ENCODE data around the gene MYH9. TPM values are rescaled to one million over a fixed set of nuclear protein-coding genes. Genes with fewer than 3 reads are reported as not detected.

The MYH9 gene
- total and polyA plus RNA-seq, 4 donors = 32.3 to 150 (median 98.7) TPM

DNA sequence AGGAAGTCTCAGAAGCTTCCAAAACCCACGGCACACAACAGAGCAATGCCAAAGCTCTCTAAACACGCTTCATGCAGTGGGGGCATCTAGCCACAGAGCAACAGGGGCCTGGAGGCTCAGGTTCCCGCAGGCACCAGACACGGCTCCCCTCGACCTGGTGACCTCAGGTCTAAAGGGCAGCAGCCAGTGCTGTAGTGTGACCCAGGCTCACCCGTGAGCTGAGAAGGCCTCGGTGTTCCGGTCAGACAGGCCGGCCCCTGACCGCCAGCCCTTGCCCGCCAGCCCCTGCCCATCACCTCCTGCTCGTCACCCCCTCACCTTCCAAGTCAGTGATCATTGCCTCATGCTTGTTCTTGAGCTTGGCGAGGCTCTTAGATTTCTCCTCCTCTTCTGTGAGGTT is 89.2 kb downstream of the MYH9 start:
- TF ChIP-seq HNF4G (IDR thresholded peaks at IDR 0.05) = peak; percentile 82
- TF ChIP-seq RXRA (IDR thresholded peaks at IDR 0.05) = peak; percentile 80 to 94
- TF ChIP-seq RAD21 (IDR thresholded peaks at IDR 0.05) = no peak
- peak; percentile 81 for TF ChIP-seq NR2F2 (IDR thresholded peaks at IDR 0.05)
- TF ChIP-seq, protein P1, sequence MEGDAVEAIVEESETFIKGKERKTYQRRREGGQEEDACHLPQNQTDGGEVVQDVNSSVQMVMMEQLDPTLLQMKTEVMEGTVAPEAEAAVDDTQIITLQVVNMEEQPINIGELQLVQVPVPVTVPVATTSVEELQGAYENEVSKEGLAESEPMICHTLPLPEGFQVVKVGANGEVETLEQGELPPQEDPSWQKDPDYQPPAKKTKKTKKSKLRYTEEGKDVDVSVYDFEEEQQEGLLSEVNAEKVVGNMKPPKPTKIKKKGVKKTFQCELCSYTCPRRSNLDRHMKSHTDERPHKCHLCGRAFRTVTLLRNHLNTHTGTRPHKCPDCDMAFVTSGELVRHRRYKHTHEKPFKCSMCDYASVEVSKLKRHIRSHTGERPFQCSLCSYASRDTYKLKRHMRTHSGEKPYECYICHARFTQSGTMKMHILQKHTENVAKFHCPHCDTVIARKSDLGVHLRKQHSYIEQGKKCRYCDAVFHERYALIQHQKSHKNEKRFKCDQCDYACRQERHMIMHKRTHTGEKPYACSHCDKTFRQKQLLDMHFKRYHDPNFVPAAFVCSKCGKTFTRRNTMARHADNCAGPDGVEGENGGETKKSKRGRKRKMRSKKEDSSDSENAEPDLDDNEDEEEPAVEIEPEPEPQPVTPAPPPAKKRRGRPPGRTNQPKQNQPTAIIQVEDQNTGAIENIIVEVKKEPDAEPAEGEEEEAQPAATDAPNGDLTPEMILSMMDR (IDR thresholded peaks at IDR 0.05; ENCODE audit: low read depth, low read length, missing input control) = no peak
- peak; percentile 93 to 97 for TF ChIP-seq HNF4A (conservative IDR thresholded peaks at IDR 0.05)
- no peak for TF ChIP-seq JUND (IDR thresholded peaks at IDR 0.05)
- no peak for TF ChIP-seq YY1 (IDR thresholded peaks at IDR 0.05)
- TF ChIP-seq FOXA1 (IDR thresholded peaks at IDR 0.05) = no peak
- TF ChIP-seq SP1 (IDR thresholded peaks at IDR 0.05) = peak; percentile 88
- TF ChIP-seq, protein P2, sequence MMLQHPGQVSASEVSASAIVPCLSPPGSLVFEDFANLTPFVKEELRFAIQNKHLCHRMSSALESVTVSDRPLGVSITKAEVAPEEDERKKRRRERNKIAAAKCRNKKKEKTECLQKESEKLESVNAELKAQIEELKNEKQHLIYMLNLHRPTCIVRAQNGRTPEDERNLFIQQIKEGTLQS (IDR thresholded peaks at IDR 0.05) = no peak
- WGBS = 41% methylated on average over 13 of the region's 13 CpGs
- Histone ChIP-seq H3K9ac (ENCODE audit: low read depth in 1 of 2, low read length in 2 of 2) (no peak overlapping the region), H3K36me3 (ENCODE audit: control insufficient read depth in 4 of 4, insufficient read depth in 3 of 4, low read depth in 1 of 4, low read length in 3 of 4) (peaks cover 37 to 91% (median 78%) of the 10 kb centered on the region in 4 donors), H3K27ac (ENCODE audit: low read depth in 1 of 2, low read length in 2 of 2) (peak overlapping the region in 1 of 2 donors; percentile 37), H3K9me3 (ENCODE audit: control insufficient read depth in 4 of 4, low read length in 3 of 4) (no peaks in the 10 kb centered on the region), H3K27me3 (ENCODE audit: control insufficient read depth in 4 of 4, insufficient read depth in 4 of 4, low read length in 3 of 4) (no peaks in the 10 kb centered on the region), H3K4me3 (ENCODE audit: low read depth in 1 of 3, low read length in 3 of 3) (no peak overlapping the region), H3K4me1 (ENCODE audit: control insufficient read depth in 4 of 4, insufficient read depth in 4 of 4, low read length in 3 of 4) (peaks cover 0 to 27% (median 17%) of the 10 kb centered on the region in 4 donors)
- peak; percentile 55 for DNase-seq (ENCODE audit: low spot score)

DNA sequence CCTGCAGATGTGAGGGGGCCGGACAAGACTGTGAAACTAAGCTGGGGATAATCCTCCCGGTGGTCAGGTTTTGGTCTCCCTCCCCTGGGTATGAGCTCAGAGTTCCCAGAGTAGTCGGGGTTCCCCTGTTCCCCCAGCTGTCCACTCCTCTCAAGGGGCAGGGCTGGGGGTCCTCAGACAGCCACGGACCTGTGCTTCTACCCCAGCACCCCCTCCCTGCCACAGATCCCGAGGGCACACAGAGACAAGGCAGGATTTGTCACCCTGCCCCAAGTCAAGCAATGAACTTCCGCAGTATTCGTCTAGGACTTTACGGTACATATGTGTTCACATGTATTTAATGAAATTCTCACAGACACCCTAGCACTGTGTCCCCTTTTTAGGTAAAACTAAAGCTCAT is 89.6 kb downstream of the MYH9 start:
- H3K36me3 ChIP-seq (ENCODE audit: control insufficient read depth in 4 of 4, insufficient read depth in 3 of 4, low read depth in 1 of 4, low read length in 3 of 4) = peaks cover 42 to 94% (median 81%) of the 10 kb centered on the region in 4 donors
- no peak overlapping the region for H3K27ac ChIP-seq (ENCODE audit: low read depth in 1 of 2, low read length in 2 of 2)
- DNase-seq (ENCODE audit: low spot score) = no peak
- H3K9me3 ChIP-seq (ENCODE audit: control insufficient read depth in 4 of 4, low read length in 3 of 4) = no peaks in the 10 kb centered on the region
- no peak for TF ChIP-seq TAF1 (conservative IDR thresholded peaks at IDR 0.05)
- TF ChIP-seq HNF4A (conservative IDR thresholded peaks at IDR 0.05) = no peak
- no peak for TF ChIP-seq FOXA1 (IDR thresholded peaks at IDR 0.05)
- TF ChIP-seq, protein P3, sequence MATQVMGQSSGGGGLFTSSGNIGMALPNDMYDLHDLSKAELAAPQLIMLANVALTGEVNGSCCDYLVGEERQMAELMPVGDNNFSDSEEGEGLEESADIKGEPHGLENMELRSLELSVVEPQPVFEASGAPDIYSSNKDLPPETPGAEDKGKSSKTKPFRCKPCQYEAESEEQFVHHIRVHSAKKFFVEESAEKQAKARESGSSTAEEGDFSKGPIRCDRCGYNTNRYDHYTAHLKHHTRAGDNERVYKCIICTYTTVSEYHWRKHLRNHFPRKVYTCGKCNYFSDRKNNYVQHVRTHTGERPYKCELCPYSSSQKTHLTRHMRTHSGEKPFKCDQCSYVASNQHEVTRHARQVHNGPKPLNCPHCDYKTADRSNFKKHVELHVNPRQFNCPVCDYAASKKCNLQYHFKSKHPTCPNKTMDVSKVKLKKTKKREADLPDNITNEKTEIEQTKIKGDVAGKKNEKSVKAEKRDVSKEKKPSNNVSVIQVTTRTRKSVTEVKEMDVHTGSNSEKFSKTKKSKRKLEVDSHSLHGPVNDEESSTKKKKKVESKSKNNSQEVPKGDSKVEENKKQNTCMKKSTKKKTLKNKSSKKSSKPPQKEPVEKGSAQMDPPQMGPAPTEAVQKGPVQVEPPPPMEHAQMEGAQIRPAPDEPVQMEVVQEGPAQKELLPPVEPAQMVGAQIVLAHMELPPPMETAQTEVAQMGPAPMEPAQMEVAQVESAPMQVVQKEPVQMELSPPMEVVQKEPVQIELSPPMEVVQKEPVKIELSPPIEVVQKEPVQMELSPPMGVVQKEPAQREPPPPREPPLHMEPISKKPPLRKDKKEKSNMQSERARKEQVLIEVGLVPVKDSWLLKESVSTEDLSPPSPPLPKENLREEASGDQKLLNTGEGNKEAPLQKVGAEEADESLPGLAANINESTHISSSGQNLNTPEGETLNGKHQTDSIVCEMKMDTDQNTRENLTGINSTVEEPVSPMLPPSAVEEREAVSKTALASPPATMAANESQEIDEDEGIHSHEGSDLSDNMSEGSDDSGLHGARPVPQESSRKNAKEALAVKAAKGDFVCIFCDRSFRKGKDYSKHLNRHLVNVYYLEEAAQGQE (IDR thresholded peaks at IDR 0.05) = no peak
- no peak for TF ChIP-seq NR2F2 (IDR thresholded peaks at IDR 0.05)
- TF ChIP-seq, protein P1 (IDR thresholded peaks at IDR 0.05; ENCODE audit: low read depth, low read length, missing input control) = no peak
- no peak for TF ChIP-seq JUND (IDR thresholded peaks at IDR 0.05)
- TF ChIP-seq YY1 (IDR thresholded peaks at IDR 0.05) = no peak
- TF ChIP-seq, protein P2 (IDR thresholded peaks at IDR 0.05) = no peak
- no peak for TF ChIP-seq EGR1 (IDR thresholded peaks at IDR 0.05; ENCODE audit: low read depth in 2 of 2)
- no peak for TF ChIP-seq HNF4G (IDR thresholded peaks at IDR 0.05)
- no peak for TF ChIP-seq RXRA (IDR thresholded peaks at IDR 0.05)
- no peak for TF ChIP-seq GABPA (IDR thresholded peaks at IDR 0.05 in 1 of 2, conservative IDR thresholded peaks at IDR 0.05 in 1 of 2)
- TF ChIP-seq SP1 (IDR thresholded peaks at IDR 0.05) = no peak
- no peak for TF ChIP-seq FOXA2 (IDR thresholded peaks at IDR 0.05)
- TF ChIP-seq, protein P4, sequence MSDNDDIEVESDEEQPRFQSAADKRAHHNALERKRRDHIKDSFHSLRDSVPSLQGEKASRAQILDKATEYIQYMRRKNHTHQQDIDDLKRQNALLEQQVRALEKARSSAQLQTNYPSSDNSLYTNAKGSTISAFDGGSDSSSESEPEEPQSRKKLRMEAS (IDR thresholded peaks at IDR 0.05) = no peak
- TF ChIP-seq, protein P5, sequence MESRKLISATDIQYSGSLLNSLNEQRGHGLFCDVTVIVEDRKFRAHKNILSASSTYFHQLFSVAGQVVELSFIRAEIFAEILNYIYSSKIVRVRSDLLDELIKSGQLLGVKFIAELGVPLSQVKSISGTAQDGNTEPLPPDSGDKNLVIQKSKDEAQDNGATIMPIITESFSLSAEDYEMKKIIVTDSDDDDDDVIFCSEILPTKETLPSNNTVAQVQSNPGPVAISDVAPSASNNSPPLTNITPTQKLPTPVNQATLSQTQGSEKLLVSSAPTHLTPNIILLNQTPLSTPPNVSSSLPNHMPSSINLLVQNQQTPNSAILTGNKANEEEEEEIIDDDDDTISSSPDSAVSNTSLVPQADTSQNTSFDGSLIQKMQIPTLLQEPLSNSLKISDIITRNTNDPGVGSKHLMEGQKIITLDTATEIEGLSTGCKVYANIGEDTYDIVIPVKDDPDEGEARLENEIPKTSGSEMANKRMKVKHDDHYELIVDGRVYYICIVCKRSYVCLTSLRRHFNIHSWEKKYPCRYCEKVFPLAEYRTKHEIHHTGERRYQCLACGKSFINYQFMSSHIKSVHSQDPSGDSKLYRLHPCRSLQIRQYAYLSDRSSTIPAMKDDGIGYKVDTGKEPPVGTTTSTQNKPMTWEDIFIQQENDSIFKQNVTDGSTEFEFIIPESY (IDR thresholded peaks at IDR 0.05) = no peak
- H3K27me3 ChIP-seq (ENCODE audit: control insufficient read depth in 4 of 4, insufficient read depth in 4 of 4, low read length in 3 of 4) = no peaks in the 10 kb centered on the region
- whole genome bisulfite sequencing = 87% methylated on average over 8 of the region's 8 CpGs
- H3K4me1 ChIP-seq (ENCODE audit: control insufficient read depth in 4 of 4, insufficient read depth in 4 of 4, low read length in 3 of 4) = peaks cover 0 to 27% (median 17%) of the 10 kb centered on the region in 4 donors
- H3K9ac ChIP-seq (ENCODE audit: low read depth in 1 of 2, low read length in 2 of 2) = no peak overlapping the region
- H3K4me3 ChIP-seq (ENCODE audit: low read depth in 1 of 3, low read length in 3 of 3) = no peak overlapping the region
